A549 (cell line): Measurements from ENCODE around the gene AGR3. TPM values are rescaled to one million over a fixed set of nuclear protein-coding genes. Genes with fewer than 3 reads are reported as not detected.

Experiments
- ATAC-seq, 2 experiments: fragments of 200-7000 bp in 1 of 2; fragments of >200 bp in 1 of 2; cut with Nextera tagmentation in 1 of 2; cut with Tn5 transposase in 1 of 2; 3 replicates each; pipeline versions ENCODE4 v1.8.0 to v1.9.1; 2018 to 2020; ENCODE audit warnings: mild to moderate bottlenecking in 1 of 2, moderate library complexity in 1 of 2
- CTCF ChIA-PET: fragments of 300-600 bp; sonication (Branson Sonifier 250); formaldehyde crosslinking; extraction: SDS; loops from one replicate; lab custom pipeline; 2021; ENCODE audit warnings: antibody characterized with exemption, inconsistent platforms; lab: Yijun Ruan, JAX
- POLR2A ChIA-PET: fragments of 350-600 bp; formaldehyde crosslinking; extraction: SDS; loops from one replicate; lab custom pipeline; 2021; ENCODE audit warnings: antibody characterized with exemption, inconsistent platforms; lab: Yijun Ruan, JAX
- DNase-seq, 2 experiments: peaks; one replicate each; pipeline versions ENCODE4 v3.0.0 to v3.0.0-alpha.2; 2011 to 2016; ENCODE audit warnings: low read depth in 1 of 2, low spot score in 1 of 2
- FAIRE-seq: peaks from 2 replicates; lab custom pipeline; 2011; peaks lifted over from hg19 to GRCh38; lab: Jason Lieb, UNC
- H3K27ac ChIP-seq, 2 experiments: fragments of >200 bp; sonication (Bioruptor Twin); formaldehyde crosslinking; 3 replicates each; pipeline ENCODE4 v1.5.1; 2016 to 2017
- H3K4me1 ChIP-seq: fragments of >200 bp; sonication (Bioruptor Twin); formaldehyde crosslinking; 3 replicates; pipeline ENCODE4 v1.6.1; 2016
- H3K4me2 ChIP-seq: fragments of >200 bp; sonication (Bioruptor Twin); formaldehyde crosslinking; 3 replicates; pipeline ENCODE4 v1.6.1; 2016
- H3K4me3 ChIP-seq: fragments of >200 bp; sonication (Bioruptor Twin); formaldehyde crosslinking; 3 replicates; pipeline ENCODE4 v1.5.1; 2016
- H3K9me3 ChIP-seq: fragments of >200 bp; sonication (Bioruptor Twin); formaldehyde crosslinking; 3 replicates; pipeline ENCODE4 v1.6.1; 2016
- CBX2 ChIP-seq: fragments of 200-600 bp; sonication (generic); IDR thresholded peaks from 2 replicates; pipeline ENCODE4 v1.6.1; 2016; ENCODE audit warnings: low read depth, mild to moderate bottlenecking, borderline replicate concordance
- CEBPB ChIP-seq, 2 experiments: fragments of >200 bp in 1 of 2; sonication (Bioruptor Twin) in 1 of 2; formaldehyde crosslinking in 1 of 2; IDR thresholded peaks; 2 replicates each; pipeline ENCODE4 v1.6.1; 2012 to 2016
- CTCF ChIP-seq: fragments of >200 bp; sonication (Bioruptor Twin); formaldehyde crosslinking; IDR thresholded peaks from 3 replicates; pipeline ENCODE4 v1.5.1; 2016
- EHF ChIP-seq: fragments of 250-450 bp; sonication (Bioruptor Pico); IDR thresholded peaks from 2 replicates; pipeline ENCODE4 v1.5.0; 2020; ENCODE audit warnings: mild to moderate bottlenecking
- EP300 ChIP-seq, 2 experiments: fragments of >200 bp; sonication (Bioruptor Twin); formaldehyde crosslinking; IDR thresholded peaks; 2 replicates in 1 of 2; 3 replicates in 1 of 2; pipeline ENCODE4 v1.6.1; 2016 to 2017
- ESRRA ChIP-seq: fragments of 150-350 bp; IDR thresholded peaks from 2 replicates; pipeline ENCODE4 v1.6.1; 2014; ENCODE audit warnings: mild to moderate bottlenecking, low read length, borderline replicate concordance
- FOSL2 ChIP-seq, 2 experiments: fragments of 450-650 bp in 1 of 2; fragments of >200 bp in 1 of 2; sonication (Bioruptor Twin) in 1 of 2; formaldehyde crosslinking; IDR thresholded peaks; 2 replicates each; pipeline versions ENCODE4 v1.5.0 to v1.6.1; 2016 to 2020; ENCODE audit warnings: mild to moderate bottlenecking in 1 of 2, moderate library complexity in 1 of 2
- GATA3 ChIP-seq: IDR thresholded peaks from 2 replicates; pipeline ENCODE4 v1.6.1; 2012; ENCODE audit warnings: borderline replicate concordance
- HES2 ChIP-seq: fragments of >200 bp; sonication (Bioruptor Twin); formaldehyde crosslinking; IDR thresholded peaks from 2 replicates; pipeline ENCODE4 v1.6.1; 2016
- HMGXB4 ChIP-seq: fragments of 250-450 bp; sonication (Bioruptor Pico); IDR thresholded peaks from 2 replicates; pipeline ENCODE4 v1.5.0; 2021; ENCODE audit warnings: mild to moderate bottlenecking, moderate library complexity, borderline replicate concordance
- JUNB ChIP-seq: fragments of >200 bp; sonication (Bioruptor Twin); formaldehyde crosslinking; IDR thresholded peaks from 2 replicates; pipeline ENCODE4 v1.6.1; 2016
- MAFK ChIP-seq: fragments of 450-650 bp; IDR thresholded peaks from 2 replicates; pipeline ENCODE4 v1.6.1; 2014; ENCODE audit not compliant: partially characterized antibody
- MAX ChIP-seq: IDR thresholded peaks from 2 replicates; pipeline ENCODE4 v1.6.1; 2012
- NPAS2 ChIP-seq: fragments of 250-450 bp; sonication (Bioruptor Pico); IDR thresholded peaks from 2 replicates; pipeline ENCODE4 v1.8.0; 2022; ENCODE audit warnings: mild to moderate bottlenecking, moderate library complexity, borderline replicate concordance
- POLR2A ChIP-seq: IDR thresholded peaks from 2 replicates; pipeline ENCODE4 v1.6.1; 2012; ENCODE audit warnings: mild to moderate bottlenecking, low read length
- POLR2AphosphoS2 ChIP-seq: conservative IDR thresholded peaks from 2 replicates; pipeline ENCODE4 v1.6.1; 2012; ENCODE audit warnings: low read length, improper control_type of control experiment, inconsistent platforms
- RCOR1 ChIP-seq: fragments of 150-350 bp; IDR thresholded peaks from 2 replicates; pipeline ENCODE4 v1.6.1; 2014; ENCODE audit warnings: antibody characterized with exemption, low read length, low read depth
- ZNF302 ChIP-seq: fragments of 250-450 bp; sonication (Bioruptor Pico); IDR thresholded peaks from 2 replicates; pipeline ENCODE4 v1.9.0; 2021; ENCODE audit warnings: inconsistent platforms, mild to moderate bottlenecking, moderate library complexity
- WGBS: methylation state at CpG from one replicate; pipeline ENCODE4 v1.1.6; 2017; ENCODE audit errors: missing lambda C conversion rate; 5-methylcytosine and 5-hydroxymethylcytosine counted together
- polyA plus RNA-seq, 4 experiments: library from polyadenylated mRNA; depleted of rRNA in 3 of 4; stranded (reverse); fragments of >200 nt; fragmentation: RNase III in 1 of 4; extraction: RNeasy Plus Mini Kit Qiagen cat#74134 plus additional on column Dnase treatment in 1 of 4; gene quantifications; 2 replicates in 3 of 4; 3 replicates in 1 of 4; pipeline ENCODE4 v1.2.3, GENCODE V29; 2011 to 2017

AGR3 gene
- polyA plus RNA-seq, 2 of the 4 experiments (the other 2 are of a cell fraction) = 0.36 TPM; not detected in 1

- Histone ChIP-seq H3K4me3 (no peak overlapping the region), H3K4me2 (peak overlapping the region; percentile 67), H3K27ac (peak overlapping the region; percentile 58 to 68), H3K4me1 (peaks cover 75% of the 10 kb centered on the region), H3K9me3 (no peaks in the 10 kb centered on the region)
- DNase-seq (peak in 1 of 2 experiments; percentile 37), ATAC-seq (no peak), FAIRE-seq (no peak)
- POLR2A ChIA-PET = no interaction called here
- 31% methylated on average over 3 of the region's 3 CpGs for WGBS
- CTCF ChIA-PET = interaction anchor here (1.1 to 1.2 kb wide), 2 partner anchors 12 to 20 kb away, joined by 3 to 6 read pairs; no protein-coding TSS in a partner anchor
- TF ChIP-seq CBX2 (no peak), FOSL2 (IDR thresholded peaks at IDR 0.05) (no peak), FOSL2 (CRISPR knock-in tag; IDR thresholded peaks at IDR 0.05) (no peak), HES2 (no peak), HMGXB4 (CRISPR knock-in tag) (no peak), GATA3 (no peak)
- TF ChIP-seq, all 56 proteins: peak for 0
Observed at GRCh38 chr7:16813232-16813616, 68.6 kb downstream of the AGR3 start.

- H3K4me3 ChIP-seq = no peak overlapping the region
- peak overlapping the region; percentile 68 to 78 for H3K27ac ChIP-seq
- ATAC-seq (no peak), FAIRE-seq (peak; percentile 18), DNase-seq (no peak)
- ChIA-PET POLR2A (no interaction called here), CTCF (interaction anchor here (1.1 to 1.2 kb wide), 3 partner anchors 11 to 20 kb away, joined by 3 to 6 read pairs (median 3); no protein-coding TSS in a partner anchor)
- peak overlapping the region; percentile 67 for H3K4me2 ChIP-seq
- no peak for TF ChIP-seq FOSL2 (IDR thresholded peaks at IDR 0.05)
- peak; percentile 26; the same call in 1 of the 2 replicates for TF ChIP-seq FOSL2 (CRISPR knock-in tag; IDR thresholded peaks at IDR 0.05)
- no peak for TF ChIP-seq ESRRA
- TF ChIP-seq MAFK = peak; percentile 85
- WGBS = 48% methylated on average over 4 of the region's 4 CpGs
- peaks cover 69% of the 10 kb centered on the region for H3K4me1 ChIP-seq
- H3K9me3 ChIP-seq = no peaks in the 10 kb centered on the region
Observed at GRCh38 chr7:16812542-16813231, 69.1 kb downstream of the AGR3 start.

- ATAC-seq = peak; percentile 66 to 72; a peak in 5 of 6 replicates
- Histone ChIP-seq H3K9me3 (no peaks in the 10 kb centered on the region), H3K4me1 (peaks cover 58% of the 10 kb centered on the region), H3K4me2 (peak overlapping the region; percentile 67), H3K27ac (peak overlapping the region; percentile 68 to 78; a peak in 5 of 6 replicates), H3K4me3 (peak overlapping the region; percentile 6; the same call in 1 of the 3 replicates)
- DNase-seq = peak; percentile 34 to 85
- FAIRE-seq = peak; percentile 54
- TF ChIP-seq JUNB (peak; percentile 36), FOSL2 (IDR thresholded peaks at IDR 0.05) (peak; percentile 82), FOSL2 (CRISPR knock-in tag; IDR thresholded peaks at IDR 0.05) (peak; percentile 91), EHF (CRISPR knock-in tag) (no peak), MAX (peak; percentile 19; the same call in 1 of the 2 replicates), HES2 (no peak), RCOR1 (no peak), MAFK (peak; percentile 36), NPAS2 (CRISPR knock-in tag) (no peak), GATA3 (peak; percentile 62; the same call in 1 of the 2 replicates), CEBPB (IDR thresholded peaks at IDR 0.05) (peak in 1 of 2 experiments; percentile 39; a peak in 1 of 4 replicates), POLR2AphosphoS2 (no peak), POLR2A (no peak), CTCF (no peak), EP300 (IDR thresholded peaks at IDR 0.05) (no peak; a peak in 1 of 5 replicates), ZNF302 (CRISPR knock-in tag) (no peak)
- WGBS = under 1% methylated on average over 2 of the region's 2 CpGs
- POLR2A ChIA-PET = interaction anchor here (1.0 kb wide), 1 partner anchor 35 kb away, joined by 3 read pairs; no protein-coding TSS in a partner anchor
- CTCF ChIA-PET = interaction anchor here (1.1 kb wide), 1 partner anchor 10 kb away, joined by 3 read pairs; no protein-coding TSS in a partner anchor
Observed at GRCh38 chr7:16811551-16811950, 70.2 kb downstream of the AGR3 start.
